Measurements from ENCODE around the gene IQSEC1. TPM values are rescaled to one million over a fixed set of nuclear protein-coding genes. Genes with fewer than 3 reads are reported as not detected.

The IQSEC1 gene
- total and polyA plus RNA-seq, 2 donors (not counting 1 experiment from before 2014, with no cell fraction given), result 4.3 to 18.2 TPM

DNA sequence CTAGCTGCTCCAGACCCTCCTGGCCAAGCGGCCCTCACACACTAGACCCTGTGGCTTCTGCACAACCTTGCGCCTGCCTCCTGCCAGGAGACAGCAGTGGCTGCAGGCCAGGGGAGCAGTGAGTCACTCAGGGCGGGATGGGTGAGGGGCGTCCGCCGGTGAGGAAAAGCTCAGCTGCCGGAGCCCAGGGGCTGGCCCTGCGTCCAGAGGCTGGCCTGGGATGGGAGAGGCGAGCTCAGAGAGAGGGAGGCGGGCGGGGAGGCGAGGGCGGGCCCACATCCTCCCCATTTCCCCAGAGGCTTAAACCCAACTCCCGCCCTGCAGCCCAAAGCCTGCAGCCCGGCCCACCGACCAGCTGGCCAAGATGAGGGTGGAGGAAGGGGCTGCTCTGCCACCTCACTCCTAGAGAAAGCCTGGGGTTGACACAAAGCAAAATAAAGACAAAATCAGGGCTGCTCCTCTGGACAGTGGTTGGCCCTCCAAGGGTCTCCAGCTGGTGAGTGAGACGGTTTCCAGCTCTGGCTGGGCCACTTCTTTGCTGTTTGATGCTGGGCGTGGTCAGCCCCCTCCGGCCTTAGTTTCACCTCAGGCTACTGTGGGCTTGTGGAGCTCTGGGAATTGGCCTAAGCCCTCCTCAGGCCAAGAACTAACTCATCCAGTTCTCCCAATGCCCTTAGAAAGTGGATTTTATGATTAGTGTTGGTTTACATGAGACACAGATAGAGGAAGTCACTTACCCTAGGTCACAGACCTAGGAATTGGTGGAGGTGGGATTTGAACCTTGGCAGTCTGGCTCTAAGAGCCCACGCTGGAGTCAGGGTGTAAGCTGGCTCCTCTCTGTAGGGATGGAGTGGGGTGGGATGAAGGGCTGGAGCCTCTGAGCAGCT, 50.6 kb downstream of the IQSEC1 start:
- Histone ChIP-seq H2AFZ (ENCODE audit: low read length) (no peak overlapping the region), H3K27ac (ENCODE audit: insufficient read depth, low read length) (no peak overlapping the region), H3K36me3 (ENCODE audit: control insufficient read depth, insufficient read depth, low read length) (no peaks in the 10 kb centered on the region), H3K27me3 (ENCODE audit: control insufficient read depth, insufficient read depth, low read length) (no peaks in the 10 kb centered on the region), H4K20me1 (ENCODE audit: control insufficient read depth, extremely low read depth, insufficient read depth, low read length) (no peaks in the 10 kb centered on the region), H3K4me1 (ENCODE audit: control insufficient read depth, extremely low read depth, insufficient read depth, low read length) (peaks cover 19% of the 10 kb centered on the region), H3K4me3 (replicated peaks in 1 of 4; ENCODE audit: control extremely low read depth in 1 of 4, insufficient read depth in 1 of 4, low read depth in 3 of 4, low read length in 4 of 4) (peak overlapping the region in 2 of 4 experiments; percentile 26 to 38), H3K9ac (ENCODE audit: insufficient read depth, low read length) (no peak overlapping the region), H3K9me3 (ENCODE audit: control insufficient read depth, insufficient read depth, low read depth, low read length) (no peaks in the 10 kb centered on the region), H3K4me2 (ENCODE audit: extremely low read depth, insufficient read depth, low read length) (peak overlapping the region; percentile 56), H3K79me2 (ENCODE audit: control insufficient read depth, insufficient read depth, low read length) (no peaks in the 10 kb centered on the region)
- TF ChIP-seq EZH2 (IDR thresholded peaks at IDR 0.05; ENCODE audit: low read length, missing control alignments), result no peak
- TF ChIP-seq, protein P1, sequence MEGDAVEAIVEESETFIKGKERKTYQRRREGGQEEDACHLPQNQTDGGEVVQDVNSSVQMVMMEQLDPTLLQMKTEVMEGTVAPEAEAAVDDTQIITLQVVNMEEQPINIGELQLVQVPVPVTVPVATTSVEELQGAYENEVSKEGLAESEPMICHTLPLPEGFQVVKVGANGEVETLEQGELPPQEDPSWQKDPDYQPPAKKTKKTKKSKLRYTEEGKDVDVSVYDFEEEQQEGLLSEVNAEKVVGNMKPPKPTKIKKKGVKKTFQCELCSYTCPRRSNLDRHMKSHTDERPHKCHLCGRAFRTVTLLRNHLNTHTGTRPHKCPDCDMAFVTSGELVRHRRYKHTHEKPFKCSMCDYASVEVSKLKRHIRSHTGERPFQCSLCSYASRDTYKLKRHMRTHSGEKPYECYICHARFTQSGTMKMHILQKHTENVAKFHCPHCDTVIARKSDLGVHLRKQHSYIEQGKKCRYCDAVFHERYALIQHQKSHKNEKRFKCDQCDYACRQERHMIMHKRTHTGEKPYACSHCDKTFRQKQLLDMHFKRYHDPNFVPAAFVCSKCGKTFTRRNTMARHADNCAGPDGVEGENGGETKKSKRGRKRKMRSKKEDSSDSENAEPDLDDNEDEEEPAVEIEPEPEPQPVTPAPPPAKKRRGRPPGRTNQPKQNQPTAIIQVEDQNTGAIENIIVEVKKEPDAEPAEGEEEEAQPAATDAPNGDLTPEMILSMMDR (conservative IDR thresholded peaks at IDR 0.05 in 1 of 2, IDR thresholded peaks at IDR 0.05 in 1 of 2; ENCODE audit: low read depth in 1 of 2, low read length in 2 of 2), result no peak
- peak; percentile 89 to 94 for DNase-seq (ENCODE audit: low read depth in 2 of 2)

DNA sequence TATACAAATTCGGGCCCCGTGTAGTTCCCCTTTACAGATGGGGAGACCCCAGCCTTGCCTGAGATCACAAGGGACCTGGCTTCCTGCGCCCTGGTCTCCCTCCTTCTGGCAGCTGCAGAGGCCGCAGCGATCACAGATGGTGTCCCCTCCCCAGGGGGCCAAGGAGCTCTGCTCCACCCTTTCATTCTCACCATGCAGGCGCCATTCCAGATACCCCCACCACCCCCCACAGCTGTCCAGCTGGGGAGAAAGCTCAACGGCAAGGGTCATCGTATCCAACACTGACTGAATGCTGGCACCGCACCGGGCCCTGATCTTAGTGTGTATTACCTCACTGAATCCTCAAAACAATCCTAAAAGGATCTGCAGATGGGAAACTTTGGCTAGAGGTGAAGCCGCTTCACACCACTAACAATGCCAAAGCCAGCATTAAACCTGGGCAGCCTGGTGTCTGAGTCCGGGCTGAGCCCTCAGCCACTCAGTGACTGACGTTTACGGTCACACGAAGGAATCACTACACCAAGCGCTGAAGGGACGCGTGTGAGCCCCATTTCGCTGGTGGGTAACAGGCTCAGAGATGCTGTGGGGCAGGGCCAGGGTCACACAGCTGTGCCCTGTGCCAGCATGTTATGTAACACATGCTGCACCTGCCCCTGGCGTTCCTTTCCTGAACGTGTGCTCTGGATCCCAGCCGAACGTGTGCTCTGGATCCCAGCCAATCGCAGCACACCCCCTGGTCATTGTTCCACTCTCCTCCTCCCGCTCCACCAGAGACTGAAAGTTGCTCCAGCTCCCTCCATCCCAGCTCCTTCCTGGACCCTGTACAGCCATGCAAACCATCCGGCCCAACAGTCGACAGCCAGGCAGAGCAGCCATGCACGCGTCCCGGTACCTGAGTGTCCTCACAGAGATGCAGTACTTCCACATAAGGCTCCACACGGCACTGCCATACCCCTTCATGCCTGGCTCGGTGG, 51.8 kb downstream of the IQSEC1 start:
- no peak for DNase-seq (ENCODE audit: low read depth in 2 of 2)
- Histone ChIP-seq H3K79me2 (ENCODE audit: control insufficient read depth, insufficient read depth, low read length) (no peaks in the 10 kb centered on the region), H3K4me2 (ENCODE audit: extremely low read depth, insufficient read depth, low read length) (peak overlapping the region; percentile 56), H3K36me3 (ENCODE audit: control insufficient read depth, insufficient read depth, low read length) (no peaks in the 10 kb centered on the region), H2AFZ (ENCODE audit: low read length) (no peak overlapping the region), H3K27me3 (ENCODE audit: control insufficient read depth, insufficient read depth, low read length) (no peaks in the 10 kb centered on the region), H3K27ac (ENCODE audit: insufficient read depth, low read length) (no peak overlapping the region), H4K20me1 (ENCODE audit: control insufficient read depth, extremely low read depth, insufficient read depth, low read length) (no peaks in the 10 kb centered on the region), H3K9me3 (ENCODE audit: control insufficient read depth, insufficient read depth, low read depth, low read length) (no peaks in the 10 kb centered on the region), H3K4me3 (replicated peaks in 1 of 4; ENCODE audit: control extremely low read depth in 1 of 4, insufficient read depth in 1 of 4, low read depth in 3 of 4, low read length in 4 of 4) (peak overlapping the region in 2 of 4 experiments; percentile 26 to 38), H3K4me1 (ENCODE audit: control insufficient read depth, extremely low read depth, insufficient read depth, low read length) (peaks cover 19% of the 10 kb centered on the region), H3K9ac (ENCODE audit: insufficient read depth, low read length) (no peak overlapping the region)
- TF ChIP-seq EZH2 (IDR thresholded peaks at IDR 0.05; ENCODE audit: low read length, missing control alignments), result no peak
- TF ChIP-seq, protein P1 (conservative IDR thresholded peaks at IDR 0.05 in 1 of 2, IDR thresholded peaks at IDR 0.05 in 1 of 2; ENCODE audit: low read depth in 1 of 2, low read length in 2 of 2), result no peak
